Endometrial microvascular endothelial cells (primary cell): Measurements from ENCODE around the gene SSC5D. TPM values are rescaled to one million over a fixed set of nuclear protein-coding genes. Genes with fewer than 3 reads are reported as not detected.
"Not testable (repeated sequence)": the region's sequence is repeated elsewhere in the genome, so short reads cannot be mapped to it uniquely, and the experiment has no call there.

Experiments used
- in situ Hi-C: cut with HindIII; loops from 2 replicates; pipeline ENCODE4 v1.10.0; 2017; ENCODE audit warnings: low sequenced_read_pairs, low pct_unique_long_range_greater_than_20kb; ENCODE audit errors: inconsistent ontology term
- total RNA-seq: library from RNA; depleted of rRNA; stranded (reverse); fragments of >200 nt; gene quantifications from one replicate; pipeline ENCODE4 v1.2.3, GENCODE V29; 2015; ENCODE audit errors: inconsistent ontology term

The SSC5D gene
- total RNA-seq = 1.1 TPM

DNA sequence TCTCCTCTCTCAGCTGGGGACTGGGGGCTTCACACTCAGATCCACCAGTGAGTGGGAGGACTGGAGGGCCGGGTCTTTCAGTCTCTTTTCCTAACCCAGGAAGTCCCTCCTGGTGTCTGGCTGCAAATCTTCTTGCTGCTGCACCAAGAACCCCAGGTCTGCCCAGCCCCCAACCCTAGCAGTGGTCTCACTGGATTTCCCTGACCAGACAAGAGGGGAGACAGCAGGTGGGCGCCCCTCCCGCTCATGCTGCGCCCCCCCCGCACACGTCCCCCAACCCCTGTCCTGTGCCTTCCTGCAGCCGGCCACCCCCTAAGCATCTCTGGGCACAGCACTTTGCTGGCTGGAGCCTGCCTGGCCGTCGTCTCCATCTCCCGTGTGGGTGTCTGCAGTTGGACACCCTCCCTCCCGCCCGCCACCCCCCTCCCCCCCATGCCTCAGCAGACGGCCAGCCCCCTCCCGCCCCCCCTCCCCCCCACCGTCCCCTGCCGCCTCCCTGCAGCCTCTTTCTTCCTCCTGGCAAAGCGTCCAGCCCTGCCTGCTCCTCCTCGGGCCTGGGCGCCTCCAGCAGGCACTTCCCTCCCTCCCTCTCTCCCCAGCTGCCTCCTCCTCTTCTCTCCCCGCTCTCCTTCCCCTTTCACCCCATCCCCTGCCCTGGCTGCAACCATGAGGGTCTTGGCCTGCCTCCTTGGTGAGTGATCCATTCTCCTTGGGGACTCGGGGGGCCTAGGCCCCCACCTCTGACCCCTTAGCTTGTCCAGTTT lies at the start of gene SSC5D:
Gene SSC5D (plus strand): TSS at position 513 of the 764 bp plus-strand sequence. CDS start 154 bp downstream, at position 667.
- in situ Hi-C loops = no loop called here

DNA sequence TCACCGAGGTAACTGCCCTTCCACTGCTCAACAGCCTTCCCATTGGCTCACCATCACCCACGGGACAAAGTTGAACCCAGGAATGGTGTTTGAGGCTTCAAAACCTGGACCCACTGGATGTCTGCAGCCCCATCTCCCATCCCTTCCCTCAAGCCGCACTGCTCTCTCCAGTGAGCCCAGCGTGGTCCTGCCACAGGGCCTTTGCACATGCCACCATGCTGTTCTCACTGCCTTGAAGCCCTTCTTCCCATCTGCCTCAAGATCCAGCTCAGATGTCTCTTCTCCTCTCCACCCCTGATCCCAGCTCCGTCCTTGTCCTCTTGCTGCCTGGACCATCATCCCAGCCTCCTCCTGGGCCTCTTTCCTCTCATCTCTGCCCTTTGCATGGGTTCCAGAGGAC lies 49.2 kb upstream of the SSC5D start:
- in situ Hi-C loops = no loop called here

DNA sequence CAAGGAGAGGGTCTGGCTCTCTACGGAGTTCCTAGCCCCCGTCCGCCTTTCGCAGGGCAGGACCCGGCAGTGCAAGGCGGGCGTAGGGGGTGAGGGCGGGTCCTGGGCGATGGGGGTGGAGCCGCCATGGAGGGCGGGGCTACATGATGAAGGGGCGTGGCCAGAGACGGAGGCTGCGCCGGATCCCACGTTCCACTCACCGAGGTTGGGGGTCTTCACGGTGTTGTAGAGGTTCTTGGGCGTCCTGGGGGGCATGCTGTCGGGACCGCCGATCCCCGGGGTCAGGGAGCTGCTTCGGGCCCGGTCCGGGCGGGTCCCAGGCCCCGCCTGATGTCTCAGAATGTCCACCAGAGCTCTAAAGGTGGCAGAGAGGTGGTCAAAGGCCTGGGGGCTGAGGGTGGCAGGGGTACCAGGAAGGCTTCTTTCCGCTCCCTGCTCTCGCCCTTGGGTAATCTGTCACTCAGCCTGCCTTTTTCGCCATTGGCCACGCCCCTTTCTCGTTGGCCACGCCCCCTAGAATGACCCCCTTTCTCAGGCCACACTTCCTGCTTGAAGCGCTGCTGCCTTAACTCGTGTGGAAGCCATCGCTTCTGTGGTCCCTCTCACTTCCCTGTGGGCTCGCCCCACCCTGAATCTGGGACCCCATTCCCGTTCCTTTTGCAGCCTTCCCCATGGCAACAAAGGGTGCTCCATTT lies 47.7 kb upstream of the SSC5D start:
- in situ Hi-C loops = no loop called here

DNA sequence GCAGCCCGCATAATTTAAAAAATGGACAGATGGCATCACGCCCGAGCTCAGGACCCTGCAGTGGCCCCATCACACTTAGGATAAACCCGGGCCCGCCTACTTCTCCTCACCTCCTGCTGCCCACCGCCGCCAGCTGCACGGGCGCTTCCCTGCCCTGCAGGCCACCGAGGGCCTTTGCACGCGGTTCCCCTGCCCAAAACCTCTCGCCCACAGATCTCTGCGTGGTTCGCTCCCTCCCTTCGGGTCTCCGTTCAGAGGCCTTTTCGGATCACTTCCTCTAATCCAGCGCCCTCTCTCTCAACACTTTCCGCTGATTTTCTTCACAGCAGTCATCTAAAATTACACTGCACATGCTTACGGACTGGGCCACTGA lies 46.9 kb upstream of the SSC5D start:
- in situ Hi-C loops = no loop called here

DNA sequence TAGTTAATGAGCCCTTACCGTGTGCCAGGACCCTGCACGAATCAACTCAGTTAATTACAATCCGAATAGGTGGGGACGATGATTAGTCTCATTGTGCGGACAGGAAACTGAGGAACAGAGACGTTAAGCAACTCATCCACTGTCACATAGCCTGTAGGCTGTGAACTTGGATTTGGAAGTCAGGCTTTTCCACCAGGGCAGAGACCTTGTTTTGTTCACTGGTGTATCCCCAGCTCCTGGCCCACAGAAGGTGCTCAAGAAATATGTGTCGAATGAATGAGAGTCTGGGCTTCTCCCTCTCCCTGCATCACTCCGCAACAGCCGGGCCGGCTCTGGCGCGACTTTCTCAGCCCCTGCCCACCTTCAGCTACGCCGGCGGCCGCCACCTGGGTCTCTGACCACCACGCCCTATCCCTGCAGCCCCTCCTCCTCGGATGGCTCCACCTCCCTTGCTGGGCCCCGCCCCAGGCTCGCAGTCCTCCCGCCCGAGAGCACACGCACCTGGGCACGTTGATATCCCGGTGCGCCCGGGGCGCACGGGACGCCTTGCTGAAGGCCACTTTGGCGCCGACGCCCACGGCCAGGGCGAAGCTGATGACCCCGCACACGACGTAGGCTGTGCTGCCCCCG lies 46.4 kb upstream of the SSC5D start:
- in situ Hi-C loops = no loop called here

DNA sequence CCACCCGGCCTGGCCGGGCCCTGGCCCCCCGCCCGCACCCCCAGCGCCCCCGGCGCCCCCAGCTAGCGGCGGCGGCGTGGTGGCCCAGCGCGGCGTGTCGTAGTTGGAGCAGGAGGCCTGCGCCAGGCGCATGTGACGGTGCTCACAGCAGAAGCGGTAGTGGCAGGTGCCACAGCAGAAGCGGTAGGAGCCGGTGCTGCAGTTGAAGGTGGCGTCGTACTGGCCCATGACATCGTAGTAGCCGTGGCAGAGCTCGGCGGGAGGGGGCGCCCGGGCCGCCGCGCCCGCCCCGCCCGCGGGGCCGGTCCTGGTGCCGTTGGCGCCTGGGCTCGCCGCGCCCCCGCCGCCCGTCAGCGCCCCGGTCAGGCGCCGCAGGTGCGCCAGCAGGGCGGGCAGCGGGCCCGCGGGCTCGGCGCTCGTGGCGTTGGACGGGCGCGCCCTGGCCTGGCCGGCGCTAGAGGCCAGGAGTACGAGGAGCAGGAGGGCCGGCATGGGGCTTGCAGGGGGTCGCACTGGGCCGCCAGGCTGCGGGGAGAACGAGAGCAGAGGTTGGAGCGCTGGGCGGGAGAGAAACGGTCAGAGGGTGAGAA lies 45.8 kb upstream of the SSC5D start:
- in situ Hi-C loops = no loop called here

DNA sequence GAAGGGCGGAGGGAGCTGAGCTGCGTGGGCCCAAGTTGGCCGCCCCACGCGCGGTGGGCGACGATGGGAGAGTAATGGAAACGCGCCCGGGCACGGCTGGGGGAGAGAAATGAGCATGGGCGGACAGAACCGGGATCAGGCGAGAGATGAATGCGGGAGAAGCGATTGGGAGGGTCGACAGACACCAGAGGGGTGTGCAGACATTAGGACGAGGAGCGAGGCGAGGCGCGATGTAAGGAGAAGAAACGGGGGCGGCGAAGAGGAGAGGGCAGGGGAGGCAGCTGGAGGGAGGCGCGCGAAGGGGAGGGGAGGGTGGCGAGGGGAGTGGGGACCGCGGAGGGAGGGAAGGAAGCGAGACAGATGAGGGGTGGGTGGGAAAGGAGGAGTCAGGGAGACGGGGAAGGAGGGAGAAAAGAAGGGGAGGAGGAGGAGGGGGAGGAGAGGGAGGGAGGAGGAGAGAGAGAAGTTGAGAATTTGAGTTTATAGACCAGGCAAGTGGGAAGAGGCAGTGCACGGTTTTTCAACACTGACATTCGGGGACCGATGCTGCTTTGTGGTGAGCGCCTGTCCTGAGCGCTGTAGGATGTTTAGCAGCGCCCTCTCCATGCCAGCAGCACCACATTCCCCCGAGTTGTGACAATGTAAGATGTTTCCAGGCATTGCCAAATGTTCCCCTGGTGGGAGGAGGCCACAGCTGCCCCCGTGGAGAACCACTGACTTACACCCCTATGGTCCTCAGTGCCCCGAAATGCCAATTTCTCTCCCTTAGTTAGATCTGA lies 45.0 kb upstream of the SSC5D start, which contains the start of gene SHISA7:
Gene SHISA7 (minus strand): TSS at position 256 of the 779 bp plus-strand sequence. CDS start 437 bp downstream, outside the sequence.
- in situ Hi-C loops = no loop called here

DNA sequence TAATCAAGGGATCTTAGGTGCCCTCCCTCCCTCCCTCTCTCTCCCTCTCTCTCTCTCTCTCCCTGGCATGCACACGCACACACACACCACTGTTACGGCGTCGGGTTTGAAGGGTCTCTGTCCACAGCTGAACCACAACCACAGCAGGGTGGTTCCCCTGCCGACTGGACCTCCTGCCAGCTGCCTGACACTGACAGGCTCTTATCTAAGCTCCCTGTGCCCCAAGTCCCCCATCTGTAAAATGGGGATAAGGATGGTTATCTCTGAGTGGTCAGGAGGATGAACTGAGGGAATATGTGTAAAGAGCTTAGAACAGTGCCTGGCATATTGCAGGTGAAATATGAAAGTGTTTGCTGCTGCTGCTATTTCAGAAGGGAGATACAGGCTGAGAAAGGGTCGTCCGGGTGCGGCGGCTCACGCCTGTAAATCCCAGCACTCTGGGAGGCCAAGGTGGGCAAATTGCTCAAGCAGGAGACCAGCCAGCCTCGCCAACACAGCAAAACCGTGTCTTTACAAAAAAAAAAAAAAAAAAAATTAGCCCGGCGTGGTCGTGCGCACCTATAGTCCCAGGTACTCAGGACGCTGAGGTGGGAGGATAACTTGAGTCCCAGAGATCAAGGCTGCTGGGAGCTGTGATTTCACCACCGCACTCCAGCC lies 44.3 kb upstream of the SSC5D start:
- in situ Hi-C loops = no loop called here

DNA sequence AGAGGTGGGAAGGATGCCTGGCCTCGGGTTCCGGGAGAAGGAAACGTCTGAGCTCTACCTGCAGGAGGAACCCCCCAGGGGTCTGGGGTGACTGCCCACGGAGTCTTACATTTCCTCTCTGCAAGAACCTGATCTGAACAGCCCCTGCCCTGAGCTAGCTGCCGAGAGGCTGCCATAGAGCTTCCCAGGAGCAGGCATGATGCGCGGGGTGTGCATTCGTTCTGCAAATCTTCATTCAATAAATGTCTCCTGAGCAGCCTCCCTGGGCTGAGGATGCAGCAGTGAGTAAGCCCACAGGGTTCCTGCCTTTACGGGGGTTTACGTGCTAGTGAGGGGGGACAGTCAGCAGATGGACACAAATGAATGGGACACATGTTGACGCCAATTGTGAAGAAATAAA lies 43.6 kb upstream of the SSC5D start:
- in situ Hi-C loops = no loop called here

DNA sequence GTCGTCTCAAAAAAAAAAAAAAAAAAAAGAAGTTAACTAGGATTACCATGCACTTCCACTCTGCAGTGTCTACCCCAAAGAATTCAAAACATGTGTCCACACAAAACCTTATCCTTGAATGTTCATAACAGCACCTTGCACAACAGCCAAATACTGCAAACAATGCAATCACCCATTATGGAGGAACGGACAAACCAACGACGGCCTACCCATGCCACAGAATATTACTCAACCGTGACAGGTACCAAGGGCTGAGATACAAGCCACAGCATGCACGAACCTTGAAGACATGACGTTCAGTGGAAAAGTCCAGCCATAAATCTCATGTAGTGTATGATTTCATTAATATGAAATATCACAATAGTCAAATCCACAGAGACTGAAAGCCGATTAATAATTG lies 42.2 kb upstream of the SSC5D start:
- in situ Hi-C loops = no loop called here

DNA sequence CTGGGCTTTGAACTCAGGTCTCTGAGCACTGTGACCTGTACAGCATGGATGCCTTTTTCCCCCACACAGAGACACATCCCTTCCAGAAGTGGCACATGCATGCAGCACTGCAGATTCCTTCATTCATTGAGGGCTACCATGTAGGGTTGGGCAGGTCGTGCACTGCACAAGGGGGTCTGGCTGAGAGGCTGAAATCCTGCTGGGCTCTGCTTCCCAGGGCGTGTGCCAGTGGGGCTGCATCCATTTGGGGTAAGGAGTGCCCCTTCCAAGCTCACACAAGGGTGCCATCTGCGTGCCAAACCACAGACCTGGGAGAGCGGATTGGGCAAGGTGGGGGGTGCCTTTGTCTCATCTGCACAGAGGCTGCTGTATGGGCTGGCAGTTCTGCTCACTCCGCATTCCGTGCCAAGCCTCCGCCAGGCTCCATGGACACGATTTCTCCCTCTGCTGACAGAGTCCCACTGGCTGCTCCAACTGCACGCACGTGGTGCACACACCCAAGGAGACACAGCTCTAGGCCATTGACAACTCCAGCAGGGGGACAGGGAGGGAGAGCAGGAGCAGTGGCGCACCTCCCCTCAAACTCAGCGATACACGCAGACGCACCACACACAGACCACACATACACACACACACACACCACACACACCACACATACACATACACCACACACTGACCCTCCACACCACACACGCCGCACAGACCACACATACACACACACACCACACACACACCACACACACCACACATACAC lies 40.6 kb upstream of the SSC5D start:
- in situ Hi-C loops = no loop called here

DNA sequence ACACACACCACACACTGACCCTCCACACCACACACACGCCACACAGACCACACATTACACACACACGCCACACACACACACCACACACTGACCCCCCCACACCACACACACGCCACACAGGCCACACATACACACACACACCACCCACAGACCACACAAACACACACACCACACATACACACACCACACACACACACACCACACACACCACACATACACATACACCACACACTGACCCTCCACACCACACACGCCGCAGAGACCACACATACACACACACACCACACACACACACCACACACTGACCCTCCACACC lies 40.1 kb upstream of the SSC5D start:
- in situ Hi-C loops = not testable (repeated sequence)

DNA sequence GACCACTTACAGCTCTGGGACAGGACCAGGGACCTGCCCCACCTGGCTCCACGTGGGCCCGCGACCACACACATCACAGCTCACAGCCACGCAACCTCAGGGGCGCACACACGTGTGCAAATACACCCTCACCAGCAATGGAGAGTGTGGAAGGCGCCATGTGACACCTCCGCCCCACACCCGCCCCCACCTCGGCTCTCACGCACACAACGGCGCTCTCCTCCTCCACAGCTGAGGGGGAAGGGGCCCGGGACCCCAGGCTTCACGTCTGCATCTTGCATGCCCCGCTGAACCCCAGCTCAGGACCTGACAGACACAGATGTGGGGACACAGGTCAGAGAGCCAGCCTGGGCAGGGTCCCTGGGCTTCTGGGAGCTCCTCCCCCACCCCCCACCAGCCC lies 38.8 kb upstream of the SSC5D start:
- in situ Hi-C loops = no loop called here

DNA sequence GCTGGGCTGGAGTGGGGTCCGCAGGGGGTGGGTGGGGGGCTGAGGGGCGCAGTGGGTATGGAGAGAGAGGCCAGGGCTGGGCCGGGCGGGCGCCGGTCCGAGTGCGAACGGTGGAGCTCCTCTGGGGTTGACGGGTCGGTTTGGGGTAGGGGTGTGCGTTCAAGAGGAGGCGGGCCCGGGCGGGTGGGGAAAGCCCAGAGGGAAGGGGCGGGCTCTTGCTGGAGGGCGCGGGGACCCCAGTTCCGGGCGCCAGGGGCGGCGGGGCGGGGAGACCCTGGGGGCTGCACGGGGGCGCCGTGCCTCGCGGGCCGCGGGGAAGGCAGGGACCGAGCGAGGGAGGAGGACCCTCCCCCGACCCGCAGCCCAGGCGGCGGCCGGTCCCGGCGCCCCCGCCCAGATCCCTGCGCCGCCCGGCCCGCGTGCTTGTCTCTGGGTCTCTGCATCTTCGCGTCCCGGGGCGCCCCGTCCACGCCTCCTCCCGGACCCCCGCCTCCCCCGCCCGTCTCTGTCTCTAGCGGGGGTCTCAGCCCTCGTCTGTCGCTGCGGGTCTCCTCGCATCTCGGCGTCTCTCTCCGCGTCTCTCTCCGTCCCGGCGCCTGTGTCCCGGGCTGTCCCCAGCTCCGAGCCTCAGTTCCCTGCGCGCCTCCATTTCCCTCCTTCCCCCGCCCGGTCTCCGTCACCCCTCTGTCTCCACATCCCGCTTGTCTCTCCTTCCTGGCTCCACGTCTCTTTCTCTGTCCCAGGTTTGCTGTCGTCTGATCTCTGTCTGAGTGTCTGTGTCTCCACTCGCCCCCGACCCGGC lies 36.9 kb upstream of the SSC5D start:
- in situ Hi-C loops = no loop called here

DNA sequence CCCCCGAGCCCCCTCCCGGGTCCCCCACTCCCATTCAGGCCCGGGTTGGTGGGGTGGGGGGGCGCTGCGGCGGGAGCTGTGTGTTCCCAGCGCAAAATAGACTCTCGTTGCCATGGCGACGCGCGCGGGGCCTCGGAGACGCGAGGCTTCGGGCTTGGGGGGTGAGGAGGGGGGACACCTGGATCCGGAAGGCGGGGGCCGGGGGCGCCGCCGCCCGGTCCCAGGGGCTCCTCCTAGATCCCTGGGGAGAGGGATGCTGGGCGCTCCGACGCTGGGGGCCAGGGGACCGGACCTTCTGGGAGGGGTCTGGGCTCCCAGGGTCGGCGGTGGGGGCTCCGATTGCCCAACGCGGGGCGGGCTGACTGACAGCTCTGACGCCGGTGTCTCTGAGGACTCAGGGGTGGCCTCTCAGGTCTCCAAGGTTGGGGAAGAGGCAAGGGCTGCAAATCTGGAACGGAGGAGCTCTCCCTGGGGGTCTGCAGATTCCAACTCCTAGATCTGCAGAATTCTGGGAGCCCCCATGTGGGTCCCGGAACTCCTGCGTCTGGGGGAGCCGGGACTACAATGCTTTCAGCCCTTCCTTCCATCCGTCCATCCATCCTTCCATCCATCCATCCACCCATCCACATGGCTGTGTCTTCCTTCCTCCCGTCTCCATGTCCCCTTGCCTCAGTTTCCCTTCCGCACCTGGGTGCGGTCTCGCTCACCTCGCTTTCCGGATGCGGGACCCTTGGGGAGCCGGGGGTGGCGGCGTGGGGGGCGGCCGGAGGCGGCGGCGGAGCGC lies 36.1 kb upstream of the SSC5D start:
- in situ Hi-C loops = no loop called here

DNA sequence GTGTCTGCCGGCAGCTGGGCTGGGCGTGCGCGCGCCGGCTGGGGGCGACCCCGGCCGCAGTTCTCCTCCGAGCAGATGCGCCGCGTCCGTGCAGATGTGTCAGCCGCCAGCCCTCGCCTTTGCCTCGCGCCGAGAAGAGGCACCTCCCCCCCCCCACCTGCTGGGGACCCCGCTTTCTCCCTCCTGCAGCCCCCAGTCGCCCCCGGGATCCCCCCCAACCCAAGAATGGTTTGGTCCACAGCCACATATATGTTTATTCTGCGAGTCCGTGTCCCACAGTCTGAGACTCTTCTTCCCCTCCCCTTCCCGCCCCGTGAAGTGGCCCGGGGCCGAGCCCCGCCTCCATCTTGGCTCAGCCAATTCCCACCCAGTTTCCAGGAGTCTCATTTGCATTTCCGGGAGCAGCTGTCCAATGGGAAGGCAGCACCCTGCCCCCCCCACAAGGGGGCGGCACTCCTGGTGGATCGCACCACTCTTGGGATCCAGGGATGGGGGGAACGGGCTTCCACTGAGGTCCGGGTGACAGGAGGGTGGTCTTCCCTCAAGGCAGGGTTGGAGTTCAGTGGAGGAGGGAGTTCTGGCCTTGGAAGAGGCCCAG lies 35.4 kb upstream of the SSC5D start:
- in situ Hi-C loops = no loop called here
